Measurements from ENCODE around the gene LCN6. TPM values are rescaled to one million over a fixed set of nuclear protein-coding genes. Genes with fewer than 3 reads are reported as not detected.

Gene LCN6
- polyA plus RNA-seq, 3 donors from 2014 or later: not detected

- no peaks in the 10 kb centered on the region for H3K36me3 Mint-ChIP-seq
- H3K9me3 Mint-ChIP-seq: no peaks in the 10 kb centered on the region
- peaks cover 5 to 24% (median 7%) of the 10 kb centered on the region in 3 donors for H3K27me3 Mint-ChIP-seq (ENCODE audit: low read depth in 3 of 3)
- H3K4me1 Mint-ChIP-seq: peaks cover 2 to 8% of the 10 kb centered on the region in 2 donors
- peak overlapping the region in 1 of 5 donors; percentile 49 for H3K4me3 Mint-ChIP-seq
- H3K27ac Mint-ChIP-seq: no peak overlapping the region
- DNase-seq: no peak
These were observed 52.4 kb downstream of the LCN6 start for GRCh38 chr9:136695955-136696354.

- Mint-ChIP-seq H3K27ac (no peak overlapping the region), H3K4me1 (peaks cover 0 to 4% of the 10 kb centered on the region in 2 donors), H3K4me3 (no peak overlapping the region), H3K9me3 (no peaks in the 10 kb centered on the region), H3K27me3 (ENCODE audit: low read depth in 3 of 3) (peaks cover 5 to 19% (median 6%) of the 10 kb centered on the region in 3 donors), H3K36me3 (no peaks in the 10 kb centered on the region)
- DNase-seq: no peak
These were observed 52.9 kb downstream of the LCN6 start for GRCh38 chr9:136695435-136695895.

GRCh38 chr9:136694872-136695247, 53.5 kb downstream of the LCN6 start:
- no peak for DNase-seq
- H3K9me3 Mint-ChIP-seq: no peaks in the 10 kb centered on the region
- peaks cover 0 to 1% of the 10 kb centered on the region in 2 donors for H3K4me1 Mint-ChIP-seq
- H3K27ac Mint-ChIP-seq: no peak overlapping the region
- no peak overlapping the region for H3K4me3 Mint-ChIP-seq
- H3K36me3 Mint-ChIP-seq: no peaks in the 10 kb centered on the region
- peaks cover 2 to 19% (median 4%) of the 10 kb centered on the region in 3 donors for H3K27me3 Mint-ChIP-seq (ENCODE audit: low read depth in 3 of 3)

GRCh38 chr9:136694163-136694871, 54.0 kb downstream of the LCN6 start:
- Mint-ChIP-seq H3K4me1 (peaks cover 0 to 1% of the 10 kb centered on the region in 2 donors), H3K36me3 (no peaks in the 10 kb centered on the region), H3K9me3 (no peaks in the 10 kb centered on the region), H3K4me3 (no peak overlapping the region), H3K27me3 (ENCODE audit: low read depth in 3 of 3) (peaks cover 0 to 19% (median 4%) of the 10 kb centered on the region in 3 donors), H3K27ac (no peak overlapping the region)
- DNase-seq: no peak

Other genes starting within 250 kb of the LCN6 start
- gene NOTCH1, start 202.5 kb downstream of the LCN6 start, polyA plus RNA-seq: 10 to 100 TPM in 1 of 3 donors, 1 to 10 TPM in 1, under 1 TPM in 1; 0.98 to 22.8 (median 4.3) TPM
- 1 to 10 TPM in 1 of 3 donors, not detected in 2; 1.6 TPM for gene EGFL7, start 85.6 kb downstream of the LCN6 start, polyA plus RNA-seq
- 10 to 100 TPM; 34.0 to 40.9 (median 35.2) TPM for gene AGPAT2, start 61.1 kb downstream of the LCN6 start, polyA plus RNA-seq
- gene DIPK1B, start 36.0 kb downstream of the LCN6 start, polyA plus RNA-seq: under 1 TPM in 1 of 3 donors, not detected in 2; 0.19 TPM
- not detected for gene LCN10, start 5.6 kb downstream of the LCN6 start, polyA plus RNA-seq
- under 1 TPM in 1 of 3 donors, not detected in 2; 0.62 TPM for gene LCN8, start 9.7 kb upstream of the LCN6 start, polyA plus RNA-seq
- gene LCN15, start 16.0 kb upstream of the LCN6 start, polyA plus RNA-seq: not detected
- gene TMEM141, start 42.8 kb upstream of the LCN6 start, polyA plus RNA-seq: 10 to 100 TPM; 61.2 to 83.3 (median 62.1) TPM
- under 1 TPM; 0.37 to 0.46 (median 0.40) TPM for gene CCDC183, start 47.8 kb upstream of the LCN6 start, polyA plus RNA-seq
- gene RABL6, start 59.4 kb upstream of the LCN6 start, polyA plus RNA-seq: 10 to 100 TPM in 2 of 3 donors, 1 to 10 TPM in 1; 5.4 to 24.6 (median 11.0) TPM
- under 1 TPM; 0.09 to 1.00 (median 0.82) TPM for gene AJM1, start 94.0 kb upstream of the LCN6 start, polyA plus RNA-seq
- 100 to 1,000 TPM; 127 to 212 (median 166) TPM for gene PHPT1, start 100.9 kb upstream of the LCN6 start, polyA plus RNA-seq
- under 1 TPM in 1 of 3 donors, not detected in 2; 0.19 TPM for gene MAMDC4, start 103.8 kb upstream of the LCN6 start, polyA plus RNA-seq
- gene EDF1, start 117.8 kb upstream of the LCN6 start, polyA plus RNA-seq: 100 to 1,000 TPM; 309 to 463 (median 411) TPM
- 10 to 100 TPM in 2 of 3 donors, 1 to 10 TPM in 1; 7.6 to 32.7 (median 11.0) TPM for gene TRAF2, start 138.0 kb upstream of the LCN6 start, polyA plus RNA-seq
- 100 to 1,000 TPM; 120 to 211 (median 120) TPM for gene FBXW5, start 196.2 kb upstream of the LCN6 start, polyA plus RNA-seq
- 1 to 10 TPM; 1.7 to 5.1 (median 2.1) TPM for gene C8G, start 196.7 kb upstream of the LCN6 start, polyA plus RNA-seq
- gene LCN12, start 203.7 kb upstream of the LCN6 start, polyA plus RNA-seq: not detected
- gene PTGDS, start 229.0 kb upstream of the LCN6 start, polyA plus RNA-seq: 100 to 1,000 TPM in 2 of 3 donors, 10 to 100 TPM in 1; 93.2 to 201 (median 164) TPM
- not detected for gene LCNL1, start 234.5 kb upstream of the LCN6 start, polyA plus RNA-seq
- gene PAXX, start 243.9 kb upstream of the LCN6 start, polyA plus RNA-seq: 100 to 1,000 TPM; 135 to 207 (median 182) TPM
- 100 to 1,000 TPM; 673 to 911 (median 762) TPM for gene CLIC3, start 248.0 kb upstream of the LCN6 start, polyA plus RNA-seq